ENCODE results near the gene UBE2L6. TPM values are rescaled to one million over a fixed set of nuclear protein-coding genes. Genes with fewer than 3 reads are reported as not detected.

The UBE2L6 gene
- total RNA-seq, 2 donors from 2014 or later = 50.3 to 56.9 TPM

DNA sequence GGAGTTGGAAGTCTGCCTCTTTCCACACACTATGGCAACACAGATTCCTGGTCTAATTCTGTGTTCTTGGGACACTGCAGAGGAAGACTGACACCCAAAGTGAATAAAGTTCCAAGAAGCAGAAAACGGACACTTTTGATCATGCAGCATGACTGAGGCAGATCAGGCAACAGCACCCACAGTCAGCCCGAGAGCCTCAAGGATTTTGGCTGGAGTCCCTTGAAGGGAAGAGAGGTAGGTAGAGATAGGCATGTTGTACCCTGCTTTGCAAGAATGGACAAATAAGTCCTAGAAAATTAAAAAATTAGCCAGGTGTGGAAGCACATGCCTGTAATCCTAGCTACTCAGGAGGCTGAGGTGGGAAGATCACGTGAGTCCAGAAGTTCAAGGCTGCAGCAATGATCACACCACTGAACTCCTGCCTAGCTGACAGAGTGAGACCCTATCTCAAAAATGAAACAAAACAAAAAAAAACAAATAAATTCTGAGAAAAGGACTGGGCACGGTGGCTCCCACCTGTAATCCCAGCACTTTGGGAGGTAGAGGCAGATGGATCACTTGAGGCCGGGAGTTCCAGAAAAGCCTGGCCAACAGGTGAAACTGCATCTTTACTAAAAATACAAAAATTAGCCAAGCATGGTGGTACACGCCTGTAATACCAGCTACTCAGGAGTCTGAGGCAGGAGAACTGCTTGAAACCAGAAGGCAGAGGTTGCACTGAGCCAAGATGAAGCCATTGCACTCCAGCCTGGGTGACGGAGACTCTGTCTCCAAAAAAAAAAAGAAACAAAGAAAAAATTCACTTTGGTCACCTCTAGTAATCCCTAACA, 58.9 kb downstream of the UBE2L6 start:
- DNase-seq (ENCODE audit: low spot score) = no peak
- intact Hi-C loops (cut with DNase I) = no loop called here

DNA sequence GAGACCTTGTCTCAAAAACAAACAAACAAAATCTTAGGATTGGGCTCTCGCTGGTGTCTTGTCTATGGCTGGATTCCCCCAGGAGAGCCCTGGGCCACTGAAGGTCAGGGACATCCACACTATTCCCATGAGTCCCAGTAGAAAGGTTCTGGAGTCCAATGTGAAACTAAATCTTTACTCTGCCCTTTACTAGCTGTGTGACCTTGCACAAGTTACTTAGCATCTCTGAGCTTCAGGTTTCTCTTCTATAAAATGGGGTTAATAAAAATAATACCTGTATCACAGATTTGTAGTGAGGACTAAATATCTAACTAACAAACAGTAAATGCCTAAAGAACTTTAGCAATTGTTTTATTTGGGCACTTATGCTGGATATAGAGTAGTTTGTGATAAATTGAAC, 61.0 kb downstream of the UBE2L6 start:
- intact Hi-C loops (cut with DNase I) = no loop called here
- no peak for DNase-seq (ENCODE audit: low spot score)

DNA sequence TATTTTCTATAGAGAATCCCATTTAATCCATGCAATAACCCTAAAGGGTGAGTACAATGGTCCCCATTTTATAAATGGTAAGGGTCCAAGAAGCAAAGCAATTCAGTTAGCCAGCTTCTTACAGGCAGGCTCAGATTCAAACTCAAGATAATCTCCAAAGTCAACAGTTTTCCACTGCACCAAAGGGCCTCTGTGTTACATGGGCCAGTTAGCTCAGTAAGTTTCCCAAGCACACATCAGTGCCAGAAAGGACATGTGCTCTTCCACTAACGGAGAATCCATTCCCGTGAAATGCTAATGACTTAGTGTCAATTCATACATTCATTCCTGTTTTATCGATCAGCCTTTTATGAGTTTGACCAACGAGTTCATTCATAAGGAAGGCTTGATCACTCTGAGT, 63.0 kb downstream of the UBE2L6 start:
- intact Hi-C loops (cut with DNase I) = no loop called here
- DNase-seq (ENCODE audit: low spot score) = no peak

DNA sequence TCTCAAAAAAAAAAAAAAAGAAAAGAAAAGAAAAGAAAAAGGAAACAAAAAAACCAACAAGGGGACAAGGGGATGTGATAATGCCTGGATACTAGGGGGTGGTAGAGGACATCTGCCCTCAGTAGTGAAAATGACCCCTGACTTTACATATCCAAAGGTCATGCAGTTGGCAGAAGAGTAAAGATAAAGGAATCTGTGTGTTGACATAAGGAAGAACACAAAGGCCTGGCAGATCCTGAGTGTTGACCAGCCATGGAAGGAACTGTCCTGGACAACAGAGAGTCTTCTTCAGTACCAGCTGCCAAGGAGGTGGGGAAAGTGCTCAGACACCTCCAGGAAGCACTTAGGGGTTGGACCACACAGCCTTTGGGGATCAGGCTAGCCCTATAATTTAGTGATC, 64.6 kb downstream of the UBE2L6 start:
- DNase-seq (ENCODE audit: low spot score) = no peak
- intact Hi-C loops (cut with DNase I) = no loop called here

DNA sequence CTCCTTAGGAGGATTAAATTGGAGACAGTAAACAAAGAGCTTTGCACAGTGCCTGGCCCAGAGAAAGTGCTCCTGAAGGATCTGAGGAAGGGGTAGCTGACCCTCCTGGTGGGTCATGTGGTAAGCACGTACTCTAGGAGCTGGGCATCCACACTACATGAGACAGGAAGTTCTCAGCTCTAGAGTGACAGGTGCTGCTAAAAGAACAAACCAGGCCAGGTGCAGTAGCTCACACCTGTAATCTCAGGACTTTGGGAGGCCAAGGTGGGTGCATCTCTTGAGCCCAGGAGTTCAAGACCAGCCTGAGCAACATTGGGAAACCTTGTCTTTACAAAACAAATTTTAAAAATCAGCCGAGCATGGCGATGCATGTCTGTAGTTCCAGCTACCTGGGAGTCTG, 65.1 kb downstream of the UBE2L6 start:
- intact Hi-C loops (cut with DNase I) = no loop called here
- DNase-seq (ENCODE audit: low spot score) = no peak

DNA sequence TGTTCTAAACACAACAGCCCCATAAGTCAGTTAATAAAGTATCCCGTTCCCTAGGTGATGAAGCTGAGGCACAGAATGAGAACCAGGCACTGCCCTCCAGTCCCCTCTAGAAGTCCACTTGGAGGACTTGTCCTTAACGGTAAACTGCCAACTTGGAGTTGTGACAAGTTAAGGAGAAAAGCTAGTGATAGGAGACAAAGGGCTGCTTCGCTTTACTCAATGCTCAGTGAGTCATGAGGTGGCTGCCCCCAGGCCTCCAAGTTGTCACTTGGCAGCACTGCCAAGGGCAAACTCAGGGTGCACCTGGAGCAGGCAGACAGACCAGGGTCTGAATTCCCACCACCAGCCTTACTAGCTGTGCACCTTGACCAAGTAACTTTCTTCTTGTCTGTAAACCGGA, 65.5 kb downstream of the UBE2L6 start:
- DNase-seq (ENCODE audit: low spot score) = no peak
- intact Hi-C loops (cut with DNase I) = no loop called here

Other genes with a start within 250 kb of the UBE2L6 start
- gene TNKS1BP1, start 242.7 kb downstream of the UBE2L6 start, total RNA-seq = 100 to 1,000 TPM; 175 to 185 TPM
- 10 to 100 TPM; 41.6 to 54.4 TPM for gene SSRP1, start 231.8 kb downstream of the UBE2L6 start, total RNA-seq
- not detected for gene P2RX3, start 229.3 kb downstream of the UBE2L6 start, total RNA-seq
- not detected for gene PRG3, start 186.5 kb downstream of the UBE2L6 start, total RNA-seq
- under 1 TPM; 0.52 to 0.88 TPM for gene PRG2, start 177.0 kb downstream of the UBE2L6 start, total RNA-seq
- 10 to 100 TPM; 72.6 to 84.7 TPM for gene SLC43A3, start 140.6 kb downstream of the UBE2L6 start, total RNA-seq
- 1 to 10 TPM; 2.0 to 2.9 TPM for gene RTN4RL2, start 107.1 kb downstream of the UBE2L6 start, total RNA-seq
- gene SLC43A1, start 52.0 kb downstream of the UBE2L6 start, total RNA-seq = 10 to 100 TPM in 1 of 2 donors, 1 to 10 TPM in 1; 8.1 to 11.5 TPM
- 10 to 100 TPM; 31.8 to 38.1 TPM for gene TIMM10, start 36.9 kb downstream of the UBE2L6 start, total RNA-seq
- not detected for gene SMTNL1, start 30.1 kb downstream of the UBE2L6 start, total RNA-seq
- gene SERPING1, start 30.0 kb upstream of the UBE2L6 start, total RNA-seq = 100 to 1,000 TPM; 501 to 774 TPM
- 1 to 10 TPM in 1 of 2 donors, under 1 TPM in 1; 0.33 to 1.3 TPM for gene YPEL4, start 82.2 kb upstream of the UBE2L6 start, total RNA-seq
- gene CLP1, start 90.1 kb upstream of the UBE2L6 start, total RNA-seq = 10 to 100 TPM in 1 of 2 donors, 1 to 10 TPM in 1; 7.6 to 10.3 TPM
- gene ZDHHC5, start 100.4 kb upstream of the UBE2L6 start, total RNA-seq = 10 to 100 TPM; 49.7 to 58.0 TPM
- 1 to 10 TPM; 8.6 to 9.8 TPM for gene MED19, start 144.5 kb upstream of the UBE2L6 start, total RNA-seq
- gene TMX2, start 144.9 kb upstream of the UBE2L6 start, total RNA-seq = 10 to 100 TPM; 41.3 to 49.3 TPM
- gene SELENOH, start 173.8 kb upstream of the UBE2L6 start, total RNA-seq = 10 to 100 TPM; 61.8 to 74.3 TPM
- not detected for gene BTBD18, start 184.1 kb upstream of the UBE2L6 start, total RNA-seq
- 100 to 1,000 TPM; 131 to 140 TPM for gene CTNND1, start 194.1 kb upstream of the UBE2L6 start, total RNA-seq

Measured in posterior vena cava (tissue), 2 donors.